A549 (cell line): Measurements from ENCODE around the gene FBXO10. TPM values are rescaled to one million over a fixed set of nuclear protein-coding genes. Genes with fewer than 3 reads are reported as not detected.
A peak's percentile ranks its signal among the peaks of the same experiment; 100 is the strongest.

Experiments used
- ATAC-seq, 2 experiments: fragments of 200-7000 bp in 1 of 2; fragments of >200 bp in 1 of 2; cut with Nextera tagmentation in 1 of 2; cut with Tn5 transposase in 1 of 2; 3 replicates each; pipeline versions ENCODE4 v1.8.0 to v1.9.1; 2018 to 2020; ENCODE audit warnings: mild to moderate bottlenecking in 1 of 2, moderate library complexity in 1 of 2
- CTCF ChIA-PET: fragments of 300-600 bp; sonication (Branson Sonifier 250); formaldehyde crosslinking; extraction: SDS; loops from one replicate; lab custom pipeline; 2021; ENCODE audit warnings: antibody characterized with exemption, inconsistent platforms; lab: Yijun Ruan, JAX
- POLR2A ChIA-PET: fragments of 350-600 bp; formaldehyde crosslinking; extraction: SDS; loops from one replicate; lab custom pipeline; 2021; ENCODE audit warnings: antibody characterized with exemption, inconsistent platforms; lab: Yijun Ruan, JAX
- DNase-seq, 2 experiments: peaks; one replicate each; pipeline versions ENCODE4 v3.0.0 to v3.0.0-alpha.2; 2011 to 2016; ENCODE audit warnings: low read depth in 1 of 2, low spot score in 1 of 2
- FAIRE-seq: peaks from 2 replicates; lab custom pipeline; 2011; peaks lifted over from hg19 to GRCh38; lab: Jason Lieb, UNC
- H3K27ac ChIP-seq, 2 experiments: fragments of >200 bp; sonication (Bioruptor Twin); formaldehyde crosslinking; 3 replicates each; pipeline ENCODE4 v1.5.1; 2016 to 2017
- H3K4me1 ChIP-seq: fragments of >200 bp; sonication (Bioruptor Twin); formaldehyde crosslinking; 3 replicates; pipeline ENCODE4 v1.6.1; 2016
- H3K4me2 ChIP-seq: fragments of >200 bp; sonication (Bioruptor Twin); formaldehyde crosslinking; 3 replicates; pipeline ENCODE4 v1.6.1; 2016
- H3K4me3 ChIP-seq: fragments of >200 bp; sonication (Bioruptor Twin); formaldehyde crosslinking; 3 replicates; pipeline ENCODE4 v1.5.1; 2016
- H3K9me3 ChIP-seq: fragments of >200 bp; sonication (Bioruptor Twin); formaldehyde crosslinking; 3 replicates; pipeline ENCODE4 v1.6.1; 2016
- CBX2 ChIP-seq: fragments of 200-600 bp; sonication (generic); IDR thresholded peaks from 2 replicates; pipeline ENCODE4 v1.6.1; 2016; ENCODE audit warnings: low read depth, mild to moderate bottlenecking, borderline replicate concordance
- CBX8 ChIP-seq: fragments of 200-600 bp; sonication (generic); IDR thresholded peaks from 2 replicates; pipeline ENCODE4 v1.6.1; 2016
- CEBPB ChIP-seq, 2 experiments: fragments of >200 bp in 1 of 2; sonication (Bioruptor Twin) in 1 of 2; formaldehyde crosslinking in 1 of 2; IDR thresholded peaks; 2 replicates each; pipeline ENCODE4 v1.6.1; 2012 to 2016
- EHMT2 ChIP-seq: fragments of 200-600 bp; sonication (generic); IDR thresholded peaks from 2 replicates; pipeline ENCODE4 v1.6.1; 2016; ENCODE audit warnings: antibody characterized with exemption, low read depth, mild to moderate bottlenecking, moderate library complexity
- EP300 ChIP-seq, 2 experiments: fragments of >200 bp; sonication (Bioruptor Twin); formaldehyde crosslinking; IDR thresholded peaks; 2 replicates in 1 of 2; 3 replicates in 1 of 2; pipeline ENCODE4 v1.6.1; 2016 to 2017
- ESRRA ChIP-seq: fragments of 150-350 bp; IDR thresholded peaks from 2 replicates; pipeline ENCODE4 v1.6.1; 2014; ENCODE audit warnings: mild to moderate bottlenecking, low read length, borderline replicate concordance
- FOSB ChIP-seq: fragments of 250-450 bp; sonication (Bioruptor Pico); IDR thresholded peaks from 2 replicates; pipeline ENCODE4 v1.5.0; 2020; ENCODE audit warnings: mild to moderate bottlenecking, moderate library complexity
- FOSL2 ChIP-seq, 2 experiments: fragments of 450-650 bp in 1 of 2; fragments of >200 bp in 1 of 2; sonication (Bioruptor Twin) in 1 of 2; formaldehyde crosslinking; IDR thresholded peaks; 2 replicates each; pipeline versions ENCODE4 v1.5.0 to v1.6.1; 2016 to 2020; ENCODE audit warnings: mild to moderate bottlenecking in 1 of 2, moderate library complexity in 1 of 2
- HMGXB4 ChIP-seq: fragments of 250-450 bp; sonication (Bioruptor Pico); IDR thresholded peaks from 2 replicates; pipeline ENCODE4 v1.5.0; 2021; ENCODE audit warnings: mild to moderate bottlenecking, moderate library complexity, borderline replicate concordance
- JUN ChIP-seq, 2 experiments: fragments of >200 bp; sonication (Bioruptor Twin); formaldehyde crosslinking; IDR thresholded peaks; 2 replicates in 1 of 2; 3 replicates in 1 of 2; pipeline ENCODE4 v1.6.1; 2016 to 2017
- JUNB ChIP-seq: fragments of >200 bp; sonication (Bioruptor Twin); formaldehyde crosslinking; IDR thresholded peaks from 2 replicates; pipeline ENCODE4 v1.6.1; 2016
- KDM5A ChIP-seq: fragments of 200-600 bp; sonication (generic); IDR thresholded peaks from 2 replicates; pipeline ENCODE4 v1.6.1; 2016; ENCODE audit warnings: antibody characterized with exemption, mild to moderate bottlenecking
- MAFK ChIP-seq: fragments of 450-650 bp; IDR thresholded peaks from 2 replicates; pipeline ENCODE4 v1.6.1; 2014; ENCODE audit not compliant: partially characterized antibody
- MYC ChIP-seq: IDR thresholded peaks from 2 replicates; pipeline ENCODE4 v1.6.1; 2012; ENCODE audit warnings: mild to moderate bottlenecking, inconsistent platforms, low read length, improper control_type of control experiment, borderline replicate concordance
- PHF8 ChIP-seq: fragments of 200-600 bp; sonication (generic); IDR thresholded peaks from 2 replicates; pipeline ENCODE4 v1.6.1; 2016; ENCODE audit warnings: low read depth, mild to moderate bottlenecking, antibody characterized with exemption, moderate library complexity, borderline replicate concordance
- POLR2A ChIP-seq: IDR thresholded peaks from 2 replicates; pipeline ENCODE4 v1.6.1; 2012; ENCODE audit warnings: mild to moderate bottlenecking, low read length
- POLR2AphosphoS2 ChIP-seq: conservative IDR thresholded peaks from 2 replicates; pipeline ENCODE4 v1.6.1; 2012; ENCODE audit warnings: low read length, improper control_type of control experiment, inconsistent platforms
- RCOR1 ChIP-seq: fragments of 150-350 bp; IDR thresholded peaks from 2 replicates; pipeline ENCODE4 v1.6.1; 2014; ENCODE audit warnings: antibody characterized with exemption, low read length, low read depth
- RFX5 ChIP-seq: fragments of 450-650 bp; IDR thresholded peaks from 2 replicates; pipeline ENCODE4 v1.7.1; 2014; ENCODE audit warnings: antibody characterized with exemption, mild to moderate bottlenecking, moderate library complexity
- SMC3 ChIP-seq: fragments of >200 bp; sonication (Bioruptor Twin); formaldehyde crosslinking; IDR thresholded peaks from 3 replicates; pipeline ENCODE4 v1.6.1; 2018; ENCODE audit warnings: inconsistent platforms
- TP53 ChIP-seq: fragments of 250-450 bp; sonication (Bioruptor Pico); IDR thresholded peaks from 2 replicates; pipeline ENCODE4 v1.5.0; 2021; ENCODE audit warnings: mild to moderate bottlenecking, moderate library complexity
- ZC3H11A ChIP-seq: fragments of 450-650 bp; IDR thresholded peaks from 2 replicates; pipeline ENCODE4 v1.6.1; 2014; ENCODE audit warnings: antibody characterized with exemption, mild to moderate bottlenecking
- ZFP36 ChIP-seq: fragments of 450-650 bp; IDR thresholded peaks from 2 replicates; pipeline ENCODE4 v1.6.1; 2014; ENCODE audit warnings: borderline replicate concordance; ENCODE audit not compliant: partially characterized antibody
- ZSCAN20 ChIP-seq: fragments of 250-450 bp; sonication (Bioruptor Pico); IDR thresholded peaks from 2 replicates; pipeline ENCODE4 v1.8.0; 2022; ENCODE audit warnings: mild to moderate bottlenecking, moderate library complexity
- WGBS: methylation state at CpG from one replicate; pipeline ENCODE4 v1.1.6; 2017; ENCODE audit errors: missing lambda C conversion rate; 5-methylcytosine and 5-hydroxymethylcytosine counted together
- polyA plus RNA-seq, 4 experiments: library from polyadenylated mRNA; depleted of rRNA in 3 of 4; stranded (reverse); fragments of >200 nt; fragmentation: RNase III in 1 of 4; extraction: RNeasy Plus Mini Kit Qiagen cat#74134 plus additional on column Dnase treatment in 1 of 4; gene quantifications; 2 replicates in 3 of 4; 3 replicates in 1 of 4; pipeline ENCODE4 v1.2.3, GENCODE V29; 2011 to 2017
- TF ChIP-seq, protein P1 (sequence below): IDR thresholded peaks from 2 replicates; pipeline ENCODE4 v1.6.1; 2012; ENCODE audit warnings: low read depth, borderline replicate concordance
- TF ChIP-seq, protein P2 (sequence below): fragments of 250-450 bp; sonication (Bioruptor Pico); IDR thresholded peaks from 2 replicates; pipeline ENCODE4 v1.5.0; 2020; ENCODE audit warnings: low read depth, mild to moderate bottlenecking, moderate library complexity
- TF ChIP-seq, protein P3 (sequence below): IDR thresholded peaks from 2 replicates; pipeline ENCODE4 v1.6.1; 2012
- TF ChIP-seq, protein P4 (sequence below): IDR thresholded peaks from 2 replicates; pipeline ENCODE4 v1.6.1; 2012

Gene FBXO10
- polyA plus RNA-seq, 2 of the 4 experiments (the other 2 are of a cell fraction): 5.0 to 5.3 TPM

GRCh38 chr9:37498457-37498856 is 77.7 kb downstream of the FBXO10 start:
- ChIA-PET CTCF (interaction anchor here (0.8 to 1.2 kb wide), 2 partner anchors 11 to 15 kb away, joined by 3 to 5 read pairs; no protein-coding TSS in a partner anchor), POLR2A (no interaction called here)
- Histone ChIP-seq H3K4me1 (no peaks in the 10 kb centered on the region), H3K27ac (no peak overlapping the region), H3K4me2 (no peak overlapping the region), H3K9me3 (no peaks in the 10 kb centered on the region), H3K4me3 (no peak overlapping the region)
- ATAC-seq: no peak
- no peak for FAIRE-seq
- no peak for DNase-seq
- WGBS: 91% methylated on average over 3 of the region's 3 CpGs
- TF ChIP-seq CBX2 (no peak), MAFK (peak; percentile 75), EHMT2 (no peak)
- TF ChIP-seq, protein P1, sequence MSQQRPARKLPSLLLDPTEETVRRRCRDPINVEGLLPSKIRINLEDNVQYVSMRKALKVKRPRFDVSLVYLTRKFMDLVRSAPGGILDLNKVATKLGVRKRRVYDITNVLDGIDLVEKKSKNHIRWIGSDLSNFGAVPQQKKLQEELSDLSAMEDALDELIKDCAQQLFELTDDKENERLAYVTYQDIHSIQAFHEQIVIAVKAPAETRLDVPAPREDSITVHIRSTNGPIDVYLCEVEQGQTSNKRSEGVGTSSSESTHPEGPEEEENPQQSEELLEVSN: no peak

- no peak for DNase-seq
- no peak for FAIRE-seq
- ChIA-PET CTCF (no interaction called here), POLR2A (no interaction called here)
- ATAC-seq: no peak
- H3K27ac ChIP-seq: no peak overlapping the region
- no peaks in the 10 kb centered on the region for H3K9me3 ChIP-seq
- no peaks in the 10 kb centered on the region for H3K4me1 ChIP-seq
- TF ChIP-seq JUN (IDR thresholded peaks at IDR 0.05) (no peak), MYC (no peak), RFX5 (no peak), FOSL2 (IDR thresholded peaks at IDR 0.05) (no peak), FOSL2 (CRISPR knock-in tag; IDR thresholded peaks at IDR 0.05) (no peak), ZFP36 (no peak), KDM5A (no peak), SMC3 (no peak), CEBPB (IDR thresholded peaks at IDR 0.05) (no peak), ZC3H11A (no peak), POLR2AphosphoS2 (no peak), CBX8 (no peak), ZSCAN20 (no peak), TP53 (CRISPR knock-in tag) (no peak)
- TF ChIP-seq, protein P2, sequence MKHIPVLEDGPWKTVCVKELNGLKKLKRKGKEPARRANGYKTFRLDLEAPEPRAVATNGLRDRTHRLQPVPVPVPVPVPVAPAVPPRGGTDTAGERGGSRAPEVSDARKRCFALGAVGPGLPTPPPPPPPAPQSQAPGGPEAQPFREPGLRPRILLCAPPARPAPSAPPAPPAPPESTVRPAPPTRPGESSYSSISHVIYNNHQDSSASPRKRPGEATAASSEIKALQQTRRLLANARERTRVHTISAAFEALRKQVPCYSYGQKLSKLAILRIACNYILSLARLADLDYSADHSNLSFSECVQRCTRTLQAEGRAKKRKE (CRISPR knock-in tag): no peak
- no peak overlapping the region for H3K4me2 ChIP-seq
- WGBS: 97% methylated on average over 3 of the region's 3 CpGs
- H3K4me3 ChIP-seq: no peak overlapping the region
Observed at GRCh38 chr9:37497320-37497719, 78.9 kb downstream of the FBXO10 start.

GRCh38 chr9:37496020-37496419 is 80.2 kb downstream of the FBXO10 start:
- DNase-seq (no peak), ATAC-seq (no peak)
- Histone ChIP-seq H3K4me1 (no peaks in the 10 kb centered on the region), H3K4me2 (no peak overlapping the region), H3K9me3 (no peaks in the 10 kb centered on the region)
- POLR2A ChIA-PET: no interaction called here
- TF ChIP-seq POLR2AphosphoS2 (no peak), MYC (no peak), TP53 (CRISPR knock-in tag) (no peak)
- TF ChIP-seq, protein P3, sequence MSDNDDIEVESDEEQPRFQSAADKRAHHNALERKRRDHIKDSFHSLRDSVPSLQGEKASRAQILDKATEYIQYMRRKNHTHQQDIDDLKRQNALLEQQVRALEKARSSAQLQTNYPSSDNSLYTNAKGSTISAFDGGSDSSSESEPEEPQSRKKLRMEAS: no peak
- TF ChIP-seq, all 56 proteins: peak for 0
- no peak for FAIRE-seq
- 93% methylated on average over 4 of the region's 4 CpGs for WGBS
- Histone ChIP-seq H3K4me3 (no peak overlapping the region), H3K27ac (no peak overlapping the region)
- CTCF ChIA-PET: interaction anchor here (1.5 to 3.5 kb wide), 3 partner anchors 13 to 81 kb away, joined by 4 to 14 read pairs (median 8); no protein-coding TSS in a partner anchor

DNA sequence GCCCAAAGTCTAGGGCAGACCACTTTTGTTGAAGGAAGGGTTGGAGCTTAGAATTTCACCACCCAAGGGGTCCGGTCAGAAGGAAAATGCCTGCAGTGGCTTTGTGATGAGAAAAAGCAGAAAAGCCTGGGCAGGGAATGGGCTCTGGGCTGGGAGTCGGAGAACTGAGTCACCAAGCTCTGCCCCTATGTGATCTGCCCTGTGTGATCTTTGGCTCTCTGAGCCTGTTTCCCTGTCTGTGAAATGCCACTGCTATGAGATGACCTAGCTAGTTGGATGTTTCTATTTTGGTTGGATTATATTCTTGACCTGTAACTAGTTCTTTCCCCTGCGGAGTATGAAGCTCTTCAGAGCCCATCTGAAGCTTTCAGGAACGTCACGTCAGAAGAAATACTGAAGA is 80.6 kb downstream of the FBXO10 start:
- WGBS: 93% methylated on average over 5 of the region's 5 CpGs
- H3K4me3 ChIP-seq: no peak overlapping the region
- CTCF ChIA-PET: interaction anchor here (1.5 to 3.5 kb wide), 3 partner anchors 13 to 80 kb away, joined by 4 to 14 read pairs (median 8); no protein-coding TSS in a partner anchor
- ATAC-seq (no peak), DNase-seq (no peak), FAIRE-seq (no peak)
- no peak overlapping the region for H3K4me2 ChIP-seq
- H3K27ac ChIP-seq: no peak overlapping the region
- TF ChIP-seq PHF8 (no peak), RCOR1 (no peak), HMGXB4 (CRISPR knock-in tag) (no peak), FOSB (CRISPR knock-in tag) (no peak), EP300 (IDR thresholded peaks at IDR 0.05) (no peak), CBX8 (no peak), RFX5 (no peak), CBX2 (no peak), JUNB (no peak), ESRRA (no peak), POLR2A (no peak), ZFP36 (no peak)
- TF ChIP-seq, protein P4, sequence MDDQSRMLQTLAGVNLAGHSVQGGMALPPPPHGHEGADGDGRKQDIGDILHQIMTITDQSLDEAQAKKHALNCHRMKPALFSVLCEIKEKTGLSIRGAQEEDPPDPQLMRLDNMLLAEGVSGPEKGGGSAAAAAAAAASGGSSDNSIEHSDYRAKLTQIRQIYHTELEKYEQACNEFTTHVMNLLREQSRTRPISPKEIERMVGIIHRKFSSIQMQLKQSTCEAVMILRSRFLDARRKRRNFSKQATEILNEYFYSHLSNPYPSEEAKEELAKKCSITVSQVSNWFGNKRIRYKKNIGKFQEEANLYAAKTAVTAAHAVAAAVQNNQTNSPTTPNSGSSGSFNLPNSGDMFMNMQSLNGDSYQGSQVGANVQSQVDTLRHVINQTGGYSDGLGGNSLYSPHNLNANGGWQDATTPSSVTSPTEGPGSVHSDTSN: no peak
- TF ChIP-seq, all 56 proteins: peak for 0
- POLR2A ChIA-PET: no interaction called here
- Histone ChIP-seq H3K4me1 (no peaks in the 10 kb centered on the region), H3K9me3 (no peaks in the 10 kb centered on the region)
